ENCODE results near the gene CCSER2. TPM values are rescaled to one million over a fixed set of nuclear protein-coding genes. Genes with fewer than 3 reads are reported as not detected.
A peak's percentile ranks its signal among the peaks of the same experiment; 100 is the strongest.
"Not testable (repeated sequence)": the region's sequence is repeated elsewhere in the genome, so short reads cannot be mapped to it uniquely, and the experiment has no call there.

Gene CCSER2
- total RNA-seq, 1 experiment from 2014 or later: 14.5 TPM

- DNase-seq (ENCODE audit: low read depth): no peak
Measured at GRCh38 chr10:84397735-84398144, 69.4 kb downstream of the CCSER2 start.

DNA sequence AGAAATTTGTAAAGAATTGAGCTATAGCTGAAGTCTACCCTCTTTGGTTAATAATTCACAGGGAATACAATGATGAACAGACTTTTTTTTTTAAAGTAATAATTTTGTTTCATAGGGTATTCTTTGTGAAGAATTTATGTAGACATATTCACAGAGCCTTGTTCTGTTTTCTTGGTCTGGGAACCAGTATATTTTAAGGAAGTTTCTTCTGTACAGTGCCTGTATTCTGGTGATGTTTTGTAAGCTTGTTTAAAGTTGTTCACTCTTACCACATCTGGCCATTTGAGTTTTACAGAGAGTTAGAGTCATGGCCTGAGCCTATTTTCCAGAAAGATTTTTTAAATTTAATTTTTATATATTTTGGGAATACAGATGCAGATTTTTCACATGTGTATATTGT, 70.3 kb downstream of the CCSER2 start:
- no peak for DNase-seq (ENCODE audit: low read depth)

DNA sequence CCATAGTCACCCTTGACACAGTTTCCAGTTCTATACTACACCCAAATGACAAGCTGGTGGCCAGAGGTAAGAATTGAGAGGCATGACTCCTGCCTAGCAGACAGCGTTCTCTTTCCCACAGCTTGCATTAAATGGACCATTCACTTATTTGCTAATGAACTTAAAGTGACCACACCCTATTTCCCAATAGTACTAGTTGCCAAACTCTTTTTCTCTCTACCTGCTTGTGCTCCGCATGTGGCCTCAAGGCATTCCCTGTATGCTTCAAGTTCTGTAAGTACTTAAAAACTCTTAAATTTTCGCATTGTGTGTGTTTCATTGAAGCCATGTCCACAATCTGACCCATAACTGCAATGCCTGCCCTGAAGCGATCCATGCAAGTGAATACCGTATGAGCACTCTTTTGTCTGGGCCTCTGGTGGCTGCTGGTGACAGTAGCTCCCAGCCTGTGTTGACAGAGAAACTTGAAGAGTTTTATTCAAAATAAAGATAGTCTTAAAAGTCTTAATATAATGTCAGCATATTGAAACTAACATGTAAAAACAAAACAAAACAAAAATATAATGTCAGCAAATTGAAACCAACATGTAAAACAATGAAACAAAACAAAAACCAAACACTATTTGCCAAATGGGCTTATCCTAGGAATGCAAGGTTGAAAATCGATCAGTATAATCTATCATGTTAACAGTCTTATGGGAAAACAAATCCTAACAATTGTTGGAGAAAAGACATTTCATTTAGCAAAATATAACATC, 73.6 kb downstream of the CCSER2 start:
- peak; percentile 27 for DNase-seq (ENCODE audit: low read depth)

DNA sequence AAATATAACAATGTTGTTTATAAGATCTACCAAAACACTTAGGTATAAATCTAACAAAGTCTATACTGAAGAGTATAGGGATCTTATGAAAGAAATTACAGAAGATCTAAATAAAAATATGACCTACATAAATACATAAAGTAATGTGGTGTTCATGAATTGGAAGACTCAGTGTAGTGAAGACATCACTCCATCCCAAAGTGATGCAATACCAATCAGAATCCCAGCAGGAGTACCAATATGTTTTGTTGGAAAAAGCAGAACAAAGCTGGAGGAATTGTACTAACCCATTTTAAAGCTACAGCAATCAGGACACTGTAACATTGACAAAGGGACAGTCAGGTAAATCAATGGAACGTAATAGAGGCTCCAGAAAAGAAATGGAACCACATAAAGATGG, 76.4 kb downstream of the CCSER2 start:
- no peak for DNase-seq (ENCODE audit: low read depth)

DNA sequence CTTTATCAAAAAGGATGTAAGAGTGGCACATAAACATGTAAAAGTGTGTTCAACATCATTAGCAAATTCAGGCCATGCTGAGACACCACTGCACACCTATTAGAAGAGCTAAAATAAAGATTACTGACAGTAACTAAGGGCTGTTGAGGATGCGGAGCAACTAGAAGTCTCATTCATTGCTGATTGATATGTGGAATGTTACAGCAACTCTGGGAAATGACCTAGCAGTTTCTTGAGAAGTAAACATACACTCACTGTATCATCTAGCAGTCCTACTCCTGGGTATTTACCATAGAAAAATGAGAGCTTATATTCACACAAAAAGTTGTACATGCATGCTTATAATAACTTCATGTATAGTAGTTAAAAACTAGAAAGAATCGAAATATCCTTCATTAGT, 77.3 kb downstream of the CCSER2 start:
- no peak for DNase-seq (ENCODE audit: low read depth)

DNA sequence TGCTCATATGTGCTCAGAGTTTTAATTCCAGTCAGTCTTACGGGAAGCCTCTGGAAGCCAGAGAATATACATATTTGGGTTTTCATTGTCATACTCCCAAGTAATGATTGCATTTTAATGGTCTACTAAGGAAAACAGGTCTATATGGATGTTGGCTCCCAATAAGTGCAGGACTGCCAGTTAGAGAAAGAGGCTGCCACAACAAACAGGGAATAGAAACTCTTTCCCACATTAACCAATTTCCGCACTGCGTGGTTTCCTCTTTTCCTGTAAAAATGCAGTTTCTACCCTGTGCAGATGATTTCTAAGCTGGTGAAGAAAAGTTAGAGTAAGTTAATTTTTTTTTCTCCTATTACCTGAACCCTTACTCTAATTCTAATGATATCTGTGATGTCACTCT, 78.2 kb downstream of the CCSER2 start:
- no peak for DNase-seq (ENCODE audit: low read depth)

- DNase-seq (ENCODE audit: low read depth): no peak
Measured at GRCh38 chr10:84407388-84408049, 79.1 kb downstream of the CCSER2 start.

DNA sequence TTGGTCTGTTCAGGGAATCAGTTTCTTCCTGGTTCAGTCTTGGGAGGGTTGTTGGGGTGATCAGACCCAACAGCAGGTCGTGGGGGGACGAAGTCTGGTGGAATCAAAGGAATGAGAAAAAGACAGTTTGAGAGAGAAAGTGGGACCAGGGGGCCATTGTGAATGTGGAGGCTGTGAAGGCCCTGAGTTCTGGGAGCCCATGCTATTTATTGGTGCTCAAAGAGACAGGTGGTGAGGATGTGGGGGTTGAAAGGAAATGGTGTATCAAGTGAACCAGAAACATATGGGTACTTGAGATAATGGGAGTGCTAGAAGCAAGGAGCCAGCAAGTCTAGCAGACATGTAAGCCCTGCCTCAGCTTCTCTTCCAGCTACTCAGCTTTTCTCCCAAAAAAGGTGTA, 84.1 kb downstream of the CCSER2 start:
- DNase-seq (ENCODE audit: low read depth): no peak

- not testable (repeated sequence) for DNase-seq (ENCODE audit: low read depth)
Measured at GRCh38 chr10:84414110-84414509, 85.7 kb downstream of the CCSER2 start.

DNA sequence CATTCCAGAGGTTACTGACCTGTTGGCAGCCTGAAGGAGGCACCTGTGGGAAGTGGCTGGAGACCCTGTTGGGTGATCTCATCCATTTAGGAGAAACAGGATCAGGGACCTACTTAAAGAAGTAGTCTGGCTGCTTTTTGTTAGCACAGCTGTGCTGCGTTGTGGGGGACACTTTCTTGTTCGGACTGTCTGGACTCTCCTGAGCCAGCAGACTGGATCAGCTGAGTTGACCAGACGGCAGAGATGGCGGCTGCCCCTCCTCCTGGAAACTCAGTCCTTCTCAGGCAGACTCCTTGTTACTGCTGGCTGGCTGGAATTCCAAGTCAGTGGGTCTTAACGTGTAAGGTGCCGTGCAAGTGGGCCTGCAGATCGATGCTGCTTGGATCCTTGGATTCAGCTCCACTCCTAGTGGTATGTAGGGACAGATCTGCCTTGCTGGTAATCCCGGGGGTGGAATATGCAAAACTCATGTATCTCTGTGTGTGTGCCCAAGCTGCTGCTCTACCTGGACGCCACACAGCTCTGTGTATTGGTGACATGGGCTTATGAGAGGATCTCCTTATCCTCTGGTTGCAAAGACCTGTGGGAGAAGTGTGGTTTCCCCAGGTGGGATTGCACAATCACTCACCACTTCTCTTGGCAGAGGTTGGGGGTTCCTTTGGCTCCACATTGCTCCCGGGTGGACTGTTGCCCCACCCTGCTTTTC, 87.3 kb downstream of the CCSER2 start:
- DNase-seq (ENCODE audit: low read depth): no peak

GRCh38 chr10:84416245-84416555, 87.8 kb downstream of the CCSER2 start:
- DNase-seq (ENCODE audit: low read depth): no peak

DNA sequence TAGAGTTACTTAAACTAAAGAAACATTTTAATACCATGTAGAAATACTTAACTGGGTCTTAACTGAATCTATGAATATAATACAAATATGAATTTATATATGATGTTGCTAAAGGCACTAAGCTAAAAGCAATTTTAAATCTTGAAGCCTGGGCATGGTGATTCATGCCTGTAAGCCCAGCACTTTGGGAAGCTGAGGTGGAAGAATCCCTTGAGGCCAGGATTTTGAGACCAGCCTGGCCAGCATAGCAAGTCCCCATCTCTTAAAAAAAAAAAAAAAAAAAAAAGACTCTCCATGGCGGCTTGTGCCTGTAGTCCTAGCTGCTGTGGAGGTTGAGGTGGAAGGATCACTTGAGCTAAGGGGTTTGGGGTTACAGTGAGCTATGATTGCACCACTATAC, 95.3 kb downstream of the CCSER2 start:
- peak; percentile 19 for DNase-seq (ENCODE audit: low read depth)

DNA sequence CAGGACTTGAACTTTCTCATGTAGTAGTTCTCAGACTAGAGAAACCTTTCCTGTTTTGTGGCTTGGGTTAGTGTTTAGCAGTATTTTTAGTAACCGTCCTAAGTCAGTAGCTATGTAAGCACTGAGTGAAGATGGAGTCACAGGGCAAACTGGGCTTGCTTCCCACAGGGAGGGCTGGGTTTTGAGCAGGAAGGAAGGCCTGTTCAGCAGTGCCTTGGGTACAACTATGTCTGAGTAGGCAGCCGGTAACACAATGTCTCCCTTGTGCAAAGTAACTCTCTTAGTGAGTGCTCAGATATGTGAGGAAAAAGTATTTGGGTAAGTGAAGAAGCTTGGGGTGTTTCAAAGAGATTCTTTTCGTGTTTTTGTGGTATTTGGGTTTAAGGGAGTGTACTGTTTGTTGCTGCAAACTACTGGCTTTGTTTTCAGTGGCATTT, 96.4 kb downstream of the CCSER2 start:
- peak; percentile 88 for DNase-seq (ENCODE audit: low read depth)

DNA sequence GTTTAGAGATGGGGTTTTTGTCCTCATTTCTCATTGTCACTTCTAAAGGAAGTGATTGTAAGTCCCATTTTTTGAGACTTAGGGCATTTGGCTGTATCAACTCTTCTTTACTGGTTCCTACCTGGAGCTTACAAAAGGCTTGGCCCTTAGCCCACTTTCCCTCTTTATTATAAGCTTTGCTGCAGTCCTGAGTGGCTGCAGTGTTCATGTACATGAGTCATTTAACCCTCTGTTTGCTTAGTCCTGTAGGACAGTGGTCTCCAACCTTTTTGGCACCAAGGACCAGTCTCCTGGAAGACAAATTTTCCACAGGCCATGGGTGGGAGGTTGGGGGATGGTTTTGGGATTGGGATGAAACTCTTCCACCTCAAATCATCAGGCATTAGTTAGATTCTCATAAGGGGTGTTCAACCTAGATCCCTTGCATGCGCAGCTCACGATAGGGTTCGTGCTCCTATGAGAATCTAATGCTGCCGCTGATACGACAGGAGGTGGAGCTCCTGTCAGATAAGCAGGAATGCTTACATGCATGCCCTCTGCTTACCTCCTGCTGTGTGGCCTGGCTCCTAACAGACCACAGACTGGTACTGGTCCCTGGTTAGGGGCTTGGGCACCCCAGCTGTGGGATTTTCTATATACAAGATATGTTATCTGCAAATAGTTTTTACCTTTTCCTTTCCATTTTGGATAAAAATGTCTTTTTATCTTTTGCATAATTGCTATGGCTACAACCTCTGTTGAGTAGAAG, 99.7 kb downstream of the CCSER2 start:
- no peak for DNase-seq (ENCODE audit: low read depth)

DNA sequence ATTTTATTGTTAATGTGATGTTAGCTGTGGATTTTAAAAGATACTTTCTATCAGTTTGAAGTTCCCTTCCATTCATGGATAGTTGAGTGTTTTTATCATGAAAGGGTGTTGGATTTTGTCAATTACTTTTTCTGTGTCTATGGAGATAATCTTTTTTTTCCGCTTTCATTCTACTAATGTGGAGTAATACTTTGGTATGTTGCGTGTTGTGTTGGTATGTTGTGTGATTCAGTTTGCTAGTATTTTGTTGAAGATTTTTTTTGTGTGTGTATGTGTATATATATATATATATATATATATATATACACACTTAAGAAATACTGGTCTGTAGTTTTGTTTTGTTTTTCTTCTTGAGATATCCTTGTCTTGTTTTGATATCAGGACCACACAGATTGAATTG, 100.3 kb downstream of the CCSER2 start:
- DNase-seq (ENCODE audit: low read depth): no peak

DNA sequence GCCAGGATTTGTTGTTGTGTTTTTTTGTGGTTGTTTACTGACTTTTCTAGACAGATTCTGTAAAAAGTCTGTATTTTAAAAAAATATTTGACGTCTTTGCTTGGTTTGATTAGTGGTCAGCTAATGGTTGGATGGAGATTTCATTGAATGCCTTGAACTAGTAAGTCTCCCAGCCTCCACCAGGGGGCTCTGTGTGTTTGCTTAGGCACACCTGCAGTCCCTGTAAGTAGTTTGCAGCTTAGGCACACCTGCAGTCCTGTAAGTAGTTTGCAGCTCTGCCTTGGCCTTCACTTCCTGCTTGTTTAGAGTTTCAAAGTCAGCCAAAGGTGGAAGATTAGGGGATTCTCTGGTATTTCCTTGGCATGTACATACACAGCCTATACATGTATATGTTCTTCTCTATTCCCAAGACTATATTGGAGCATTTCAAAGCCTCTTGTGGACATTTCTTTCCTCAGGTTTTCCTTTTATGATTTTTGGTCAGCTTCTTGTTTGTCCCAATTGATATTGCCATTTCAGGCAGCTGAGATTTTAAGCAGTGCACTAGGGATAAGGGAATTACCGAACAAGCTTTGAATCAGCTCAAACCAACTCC, 101.6 kb downstream of the CCSER2 start:
- DNase-seq (ENCODE audit: low read depth): peak; percentile 43

DNA sequence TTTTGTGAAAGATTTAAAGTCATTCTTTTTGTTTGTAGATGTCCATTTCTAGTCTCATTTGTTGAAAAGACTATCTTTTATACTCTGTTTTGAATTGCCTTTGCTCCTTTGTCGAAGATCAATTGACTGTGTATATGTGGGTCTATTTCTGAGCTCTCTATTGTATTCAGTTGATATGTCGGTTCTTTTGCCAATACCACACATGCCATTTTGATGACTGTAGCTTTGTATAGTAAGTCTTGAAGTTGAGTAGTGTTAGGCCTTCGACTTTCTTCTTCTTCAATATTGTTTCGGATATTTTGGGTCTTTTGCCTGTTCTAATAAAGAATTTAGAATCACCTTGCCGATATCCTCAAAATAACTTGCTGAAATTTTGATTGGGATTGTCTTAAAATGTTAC, 104.5 kb downstream of the CCSER2 start:
- DNase-seq (ENCODE audit: low read depth): no peak

DNA sequence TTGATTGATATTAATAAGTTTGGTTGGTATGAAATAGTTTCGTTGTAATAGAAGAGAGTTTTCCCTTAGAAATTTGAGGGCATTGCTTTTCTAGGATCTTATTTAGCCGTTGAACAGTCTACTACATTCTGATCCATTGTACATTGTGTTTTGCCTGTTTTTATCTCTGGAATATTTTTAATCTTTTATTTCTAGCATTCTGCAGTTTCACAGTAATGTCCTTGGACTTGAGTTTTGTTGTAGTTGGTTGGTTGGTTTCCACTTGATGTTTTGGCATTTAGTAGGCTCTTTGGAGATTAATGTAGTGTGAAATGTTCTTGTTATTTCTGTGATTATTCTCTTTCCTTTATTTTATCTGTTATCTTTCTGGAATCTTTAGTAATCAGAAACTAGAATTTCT, 112.4 kb downstream of the CCSER2 start:
- DNase-seq (ENCODE audit: low read depth): no peak

GRCh38 chr10:84447701-84448400, 119.5 kb downstream of the CCSER2 start:
- DNase-seq (ENCODE audit: low read depth): no peak

DNA sequence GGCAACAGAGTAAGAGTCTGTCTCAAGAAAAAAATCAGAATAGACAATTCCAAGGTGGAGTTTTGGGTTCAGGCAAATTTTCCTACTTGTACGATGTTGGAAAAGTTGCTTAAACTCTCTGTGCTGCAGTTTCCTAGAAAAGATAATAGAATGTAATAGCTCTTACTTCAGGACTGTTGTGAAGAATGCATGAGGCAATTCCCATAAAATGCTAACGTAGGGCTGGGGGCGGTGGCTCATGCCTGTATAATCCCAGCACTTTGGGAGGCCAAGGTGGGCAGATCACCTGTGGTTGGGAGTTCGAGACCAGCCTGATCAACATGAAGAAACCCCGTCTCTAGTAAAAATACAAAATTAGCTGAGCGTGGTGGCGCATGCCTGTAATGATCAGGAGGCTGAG, 121.0 kb downstream of the CCSER2 start:
- DNase-seq (ENCODE audit: low read depth): not testable (repeated sequence)

- peak; percentile 5 for DNase-seq (ENCODE audit: low read depth)
Measured at GRCh38 chr10:84452003-84452402, 123.6 kb downstream of the CCSER2 start.
